ENCODE data around the gene TNFSF4. TPM values are rescaled to one million over a fixed set of nuclear protein-coding genes. Genes with fewer than 3 reads are reported as not detected.

The TNFSF4 gene
- total RNA-seq, 1 donor from 2014 or later: 0.35 TPM

DNA sequence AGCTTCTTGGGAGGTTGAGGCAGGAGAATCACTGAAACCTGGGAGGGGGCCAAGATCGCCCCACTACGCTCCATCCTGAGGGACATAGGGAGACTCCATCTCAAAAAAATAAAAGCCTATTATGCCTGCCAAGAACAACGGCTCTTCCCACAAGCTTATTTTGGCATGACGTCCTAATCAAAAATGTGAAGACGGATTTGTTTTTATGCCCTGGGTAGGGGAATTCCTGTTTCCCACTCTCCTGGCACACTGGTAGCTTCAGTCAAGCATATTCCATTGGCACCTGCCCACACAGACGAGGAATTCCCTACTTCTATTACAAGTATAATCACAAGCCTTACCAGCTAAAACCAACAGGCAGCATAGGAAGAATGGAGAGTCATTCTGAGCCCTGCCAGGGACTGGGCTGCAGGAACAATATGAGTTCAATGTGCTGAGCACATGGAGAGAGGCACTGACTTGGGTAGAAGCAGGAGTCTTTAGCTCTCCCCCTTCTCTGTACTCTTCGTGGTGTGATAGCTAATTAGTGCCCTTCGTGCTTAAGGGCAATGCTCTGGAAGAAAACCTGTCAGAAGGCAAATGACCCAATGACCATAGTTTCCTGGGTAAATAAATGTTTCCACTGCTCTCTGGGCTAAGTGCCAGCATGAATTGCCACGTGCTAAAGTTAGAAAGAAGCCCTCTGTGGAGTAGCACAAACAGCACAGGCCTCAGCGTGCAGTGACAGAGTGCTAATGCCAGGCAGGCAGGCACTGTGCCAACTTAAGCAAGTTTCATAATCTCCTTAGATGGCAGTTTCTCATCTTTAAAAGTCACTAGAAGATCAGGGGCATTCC is 16.8 kb downstream of the TNFSF4 start:
- Mint-ChIP-seq H3K27me3 (ENCODE audit: unreplicated experiment) (no peaks in the 10 kb centered on the region), H3K27ac (ENCODE audit: unreplicated experiment) (peak overlapping the region; percentile 96), H3K4me3 (ENCODE audit: unreplicated experiment) (peak overlapping the region; percentile 2), H3K9me3 (ENCODE audit: unreplicated experiment) (no peaks in the 10 kb centered on the region), H3K36me3 (ENCODE audit: unreplicated experiment) (peaks cover 6% of the 10 kb centered on the region), H3K4me1 (ENCODE audit: unreplicated experiment) (peaks cover 39% of the 10 kb centered on the region)
- TF ChIP-seq, protein P1, sequence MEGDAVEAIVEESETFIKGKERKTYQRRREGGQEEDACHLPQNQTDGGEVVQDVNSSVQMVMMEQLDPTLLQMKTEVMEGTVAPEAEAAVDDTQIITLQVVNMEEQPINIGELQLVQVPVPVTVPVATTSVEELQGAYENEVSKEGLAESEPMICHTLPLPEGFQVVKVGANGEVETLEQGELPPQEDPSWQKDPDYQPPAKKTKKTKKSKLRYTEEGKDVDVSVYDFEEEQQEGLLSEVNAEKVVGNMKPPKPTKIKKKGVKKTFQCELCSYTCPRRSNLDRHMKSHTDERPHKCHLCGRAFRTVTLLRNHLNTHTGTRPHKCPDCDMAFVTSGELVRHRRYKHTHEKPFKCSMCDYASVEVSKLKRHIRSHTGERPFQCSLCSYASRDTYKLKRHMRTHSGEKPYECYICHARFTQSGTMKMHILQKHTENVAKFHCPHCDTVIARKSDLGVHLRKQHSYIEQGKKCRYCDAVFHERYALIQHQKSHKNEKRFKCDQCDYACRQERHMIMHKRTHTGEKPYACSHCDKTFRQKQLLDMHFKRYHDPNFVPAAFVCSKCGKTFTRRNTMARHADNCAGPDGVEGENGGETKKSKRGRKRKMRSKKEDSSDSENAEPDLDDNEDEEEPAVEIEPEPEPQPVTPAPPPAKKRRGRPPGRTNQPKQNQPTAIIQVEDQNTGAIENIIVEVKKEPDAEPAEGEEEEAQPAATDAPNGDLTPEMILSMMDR (IDR thresholded peaks at IDR 0.05): no peak
- peak; percentile 90 for DNase-seq (ENCODE audit: extremely low spot score, unreplicated experiment)

DNA sequence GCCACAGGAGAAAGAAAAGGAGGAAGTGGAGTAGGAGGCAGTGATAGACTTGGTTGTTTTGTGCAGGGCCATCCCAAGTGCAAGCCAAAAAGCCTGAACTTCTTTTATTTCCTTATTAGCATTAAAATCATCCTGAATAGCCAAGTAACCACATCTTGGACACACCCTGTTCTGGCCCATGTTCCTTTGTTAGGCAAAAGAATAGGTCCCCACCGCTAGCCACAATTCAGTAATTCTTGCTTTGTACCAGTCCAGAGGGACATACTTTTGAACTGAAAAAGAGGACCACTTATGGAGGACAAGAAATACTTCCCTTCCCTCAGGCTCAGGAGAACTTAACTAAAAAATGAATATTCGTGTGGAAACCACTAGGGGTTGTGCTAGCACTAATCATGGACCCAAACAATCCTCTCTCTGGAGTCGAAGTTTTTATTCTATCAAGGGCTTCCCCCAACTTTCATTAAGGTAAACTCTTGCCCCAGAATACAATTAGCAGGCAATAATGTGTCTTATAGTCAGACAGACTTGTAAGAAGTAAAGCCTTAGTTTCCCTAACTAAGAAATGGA is 19.4 kb downstream of the TNFSF4 start:
- no peak overlapping the region for H3K27ac Mint-ChIP-seq (ENCODE audit: unreplicated experiment)
- no peak for DNase-seq (ENCODE audit: extremely low spot score, unreplicated experiment)
- H3K36me3 Mint-ChIP-seq (ENCODE audit: unreplicated experiment): peaks cover 6% of the 10 kb centered on the region
- H3K4me3 Mint-ChIP-seq (ENCODE audit: unreplicated experiment): no peak overlapping the region
- peaks cover 26% of the 10 kb centered on the region for H3K4me1 Mint-ChIP-seq (ENCODE audit: unreplicated experiment)
- no peaks in the 10 kb centered on the region for H3K27me3 Mint-ChIP-seq (ENCODE audit: unreplicated experiment)
- H3K9me3 Mint-ChIP-seq (ENCODE audit: unreplicated experiment): no peaks in the 10 kb centered on the region
- TF ChIP-seq, protein P1 (IDR thresholded peaks at IDR 0.05): no peak

DNA sequence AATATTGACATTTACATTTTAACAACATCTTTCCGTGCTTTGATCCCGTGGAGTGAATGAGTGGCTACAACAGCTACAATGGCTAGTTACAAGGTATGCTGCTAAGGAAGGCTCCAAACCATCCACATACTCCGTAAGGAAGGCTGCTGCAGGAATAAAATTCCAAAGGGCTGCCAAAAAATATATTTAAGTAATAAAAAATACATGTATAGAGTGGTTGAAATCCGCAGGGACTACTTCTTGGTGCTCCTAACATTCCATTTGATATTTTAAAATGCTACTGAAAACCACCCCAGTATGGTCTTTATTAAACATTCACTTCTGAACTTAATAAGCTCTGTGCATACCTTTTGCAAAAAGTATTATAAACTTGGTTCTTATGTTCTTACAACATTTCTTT is 25.3 kb downstream of the TNFSF4 start:
- Mint-ChIP-seq H3K4me3 (ENCODE audit: unreplicated experiment) (no peak overlapping the region), H3K4me1 (ENCODE audit: unreplicated experiment) (peaks cover 6% of the 10 kb centered on the region), H3K9me3 (ENCODE audit: unreplicated experiment) (peaks cover 11% of the 10 kb centered on the region), H3K27me3 (ENCODE audit: unreplicated experiment) (no peaks in the 10 kb centered on the region), H3K27ac (ENCODE audit: unreplicated experiment) (no peak overlapping the region), H3K36me3 (ENCODE audit: unreplicated experiment) (peaks cover 8% of the 10 kb centered on the region)
- DNase-seq (ENCODE audit: extremely low spot score, unreplicated experiment): no peak
- TF ChIP-seq, protein P1 (IDR thresholded peaks at IDR 0.05): no peak

DNA sequence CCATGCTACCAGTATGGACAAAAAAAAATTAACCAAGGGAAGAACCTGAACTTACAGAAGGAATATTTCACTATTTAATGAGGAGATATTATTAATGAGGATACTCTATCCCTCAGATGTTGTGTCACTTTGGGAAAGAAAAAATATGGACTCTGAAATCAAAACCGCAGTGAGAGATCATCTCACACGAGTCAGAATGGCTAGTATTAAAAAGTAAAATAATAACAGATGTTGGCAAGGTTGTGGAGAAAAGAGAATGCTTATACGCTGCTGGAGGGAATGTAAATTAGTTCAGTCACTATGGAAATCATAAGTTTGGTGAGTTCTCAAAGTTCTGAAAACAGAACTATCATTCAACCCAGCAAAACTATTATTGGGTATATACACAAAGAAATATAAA is 30.9 kb downstream of the TNFSF4 start:
- no peak overlapping the region for H3K27ac Mint-ChIP-seq (ENCODE audit: unreplicated experiment)
- peaks cover 6% of the 10 kb centered on the region for H3K4me1 Mint-ChIP-seq (ENCODE audit: unreplicated experiment)
- TF ChIP-seq, protein P1 (IDR thresholded peaks at IDR 0.05): no peak
- H3K36me3 Mint-ChIP-seq (ENCODE audit: unreplicated experiment): peaks cover 8% of the 10 kb centered on the region
- H3K4me3 Mint-ChIP-seq (ENCODE audit: unreplicated experiment): no peak overlapping the region
- no peak for DNase-seq (ENCODE audit: extremely low spot score, unreplicated experiment)
- no peaks in the 10 kb centered on the region for H3K27me3 Mint-ChIP-seq (ENCODE audit: unreplicated experiment)
- peaks cover 39% of the 10 kb centered on the region for H3K9me3 Mint-ChIP-seq (ENCODE audit: unreplicated experiment)

DNA sequence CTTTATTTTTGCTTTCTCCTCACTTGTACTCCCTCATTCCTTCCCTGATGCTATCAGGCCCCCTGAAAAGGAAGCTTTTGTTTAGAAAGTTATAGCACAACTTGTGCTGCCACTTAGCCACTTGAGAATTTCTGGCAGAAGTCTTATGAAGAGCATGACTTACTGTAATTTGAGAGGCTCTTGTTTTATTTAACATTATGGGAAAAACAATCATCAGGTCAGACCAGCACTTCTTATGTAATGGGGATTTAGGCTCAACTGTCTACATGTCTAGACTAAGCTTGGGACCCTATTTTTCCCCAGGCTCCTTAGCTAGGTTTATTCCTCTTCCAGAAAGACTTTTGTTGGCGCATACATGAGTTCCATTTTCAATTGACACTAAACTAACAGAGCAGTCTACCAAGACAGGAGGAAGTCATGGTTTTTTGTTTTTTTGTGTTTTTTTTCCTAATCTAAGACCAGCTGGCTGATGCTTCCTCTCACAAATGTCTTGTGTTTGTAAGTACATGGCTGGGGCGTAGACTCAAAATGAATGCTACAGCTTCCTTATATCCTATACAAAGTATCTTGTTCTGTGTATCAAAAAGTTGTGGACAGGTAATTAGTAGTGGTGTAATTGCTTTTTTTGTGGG is 31.5 kb downstream of the TNFSF4 start:
- Mint-ChIP-seq H3K36me3 (ENCODE audit: unreplicated experiment) (peaks cover 11% of the 10 kb centered on the region), H3K4me3 (ENCODE audit: unreplicated experiment) (no peak overlapping the region), H3K9me3 (ENCODE audit: unreplicated experiment) (peaks cover 45% of the 10 kb centered on the region), H3K4me1 (ENCODE audit: unreplicated experiment) (peaks cover 6% of the 10 kb centered on the region), H3K27me3 (ENCODE audit: unreplicated experiment) (no peaks in the 10 kb centered on the region), H3K27ac (ENCODE audit: unreplicated experiment) (peak overlapping the region; percentile 50)
- no peak for DNase-seq (ENCODE audit: extremely low spot score, unreplicated experiment)
- TF ChIP-seq, protein P1 (IDR thresholded peaks at IDR 0.05): no peak
